Left hindlimb (tissue), 1 donor: ENCODE measurements around the gene LIN7A.

Source experiments
- DNase-seq: peaks from one replicate; pipeline ENCODE4 v3.0.0-alpha.2; 2018

LIN7A gene

DNA sequence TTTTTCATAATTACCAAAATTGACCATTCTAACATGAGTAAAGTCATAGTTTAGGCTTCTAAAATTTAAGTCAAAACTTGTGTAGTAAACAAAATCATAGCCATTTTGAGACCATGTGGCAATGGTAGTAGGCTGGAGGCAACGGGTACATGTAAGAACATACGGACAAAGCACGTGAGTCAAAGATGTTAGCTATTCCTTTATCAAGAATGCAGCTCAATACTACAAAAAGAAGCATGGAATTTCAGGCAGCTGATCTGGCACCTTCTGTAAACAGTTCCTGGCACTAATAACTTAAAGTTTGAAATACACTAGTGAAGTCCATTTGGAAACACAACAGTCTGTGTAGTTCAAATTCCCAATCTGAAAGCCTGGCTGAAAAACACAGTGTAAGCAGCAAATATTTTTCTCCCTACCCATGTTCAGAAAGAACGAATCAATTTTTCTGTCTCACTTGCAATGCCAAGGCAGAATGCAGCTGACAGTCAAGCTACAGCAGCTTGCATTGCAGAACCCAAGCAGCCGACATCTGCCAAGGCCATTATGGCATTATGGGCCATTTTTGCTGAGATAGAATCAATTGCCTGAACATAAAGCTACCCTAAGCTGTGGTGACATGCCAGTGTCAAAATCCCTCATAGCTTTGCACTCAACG is 191.8 kb downstream of the LIN7A start:
- DNase-seq, result no peak
